Calu3 (cell line): ENCODE results near the gene RETREG1. TPM values are rescaled to one million over a fixed set of nuclear protein-coding genes. Genes with fewer than 3 reads are reported as not detected.
"Not testable (repeated sequence)": the region's sequence is repeated elsewhere in the genome, so short reads cannot be mapped to it uniquely, and the experiment has no call there.

ENCODE experiments used
- BruUV-seq: library from RNA; stranded (reverse); fragments of 400-500 nt; replicated peaks from 2 replicates; lab custom pipeline; 2021; lab: Mats Ljungman, UMichigan
- CTCF ChIA-PET: fragments of 300-600 bp; sonication (Branson Sonifier 250); formaldehyde crosslinking; loops from one replicate; lab custom pipeline; 2022; ENCODE audit warnings: antibody characterized with exemption; lab: Charles Lee
- DNase-seq: peaks from one replicate; pipeline ENCODE4 v3.0.0; 2022
- H3K27ac Mint-ChIP-seq: one replicate; pipeline ENCODE4 v1.8.0; 2022; ENCODE audit warnings: mixed read lengths; ENCODE audit not compliant: unreplicated experiment
- H3K27me3 Mint-ChIP-seq: one replicate; pipeline ENCODE4 v1.8.0; 2022; ENCODE audit warnings: mixed read lengths; ENCODE audit not compliant: unreplicated experiment
- H3K36me3 Mint-ChIP-seq: one replicate; pipeline ENCODE4 v1.8.0; 2022; ENCODE audit warnings: mild to moderate bottlenecking, moderate library complexity, mixed read lengths; ENCODE audit not compliant: insufficient read depth, unreplicated experiment
- H3K4me1 Mint-ChIP-seq: one replicate; pipeline ENCODE4 v1.8.0; 2022; ENCODE audit warnings: mild to moderate bottlenecking, low read depth, mixed read lengths; ENCODE audit not compliant: unreplicated experiment
- H3K4me3 Mint-ChIP-seq: one replicate; pipeline ENCODE4 v1.8.0; 2022; ENCODE audit warnings: mild to moderate bottlenecking, low read depth, moderate library complexity, mixed read lengths; ENCODE audit not compliant: unreplicated experiment
- H3K9me3 Mint-ChIP-seq: one replicate; pipeline ENCODE4 v1.8.0; 2022; ENCODE audit warnings: low read depth, mixed read lengths; ENCODE audit not compliant: unreplicated experiment
- intact Hi-C: fragments of 100-400 bp; cut with micrococcal nuclease; formaldehyde crosslinking; loops from one replicate; pipeline ENCODE4 v1.10.0; 2022; ENCODE audit not compliant: unreplicated experiment
- total RNA-seq: library from RNA; stranded (reverse); gene quantifications from 2 replicates; pipeline ENCODE4 v1.2.3, GENCODE V29; 2022
- TF ChIP-seq, protein P1 (sequence below): fragments of 200-600 bp; IDR thresholded peaks from one replicate; pipeline ENCODE4 v1.8.0; 2022; ENCODE audit warnings: antibody characterized with exemption; ENCODE audit not compliant: unreplicated experiment

The RETREG1 gene
- total RNA-seq, 1 experiment from 2014 or later, result 12.0 TPM

GRCh38 chr5:16450163-16450562 is 166.6 kb downstream of the RETREG1 start:
- CTCF ChIA-PET, result no interaction called here
- Mint-ChIP-seq H3K9me3 (no peaks in the 10 kb centered on the region), H3K27ac (no peak overlapping the region), H3K36me3 (peaks cover 35% of the 10 kb centered on the region), H3K4me3 (no peak overlapping the region), H3K4me1 (no peaks in the 10 kb centered on the region), H3K27me3 (no peaks in the 10 kb centered on the region)
- no peak for DNase-seq
- TF ChIP-seq, protein P1, sequence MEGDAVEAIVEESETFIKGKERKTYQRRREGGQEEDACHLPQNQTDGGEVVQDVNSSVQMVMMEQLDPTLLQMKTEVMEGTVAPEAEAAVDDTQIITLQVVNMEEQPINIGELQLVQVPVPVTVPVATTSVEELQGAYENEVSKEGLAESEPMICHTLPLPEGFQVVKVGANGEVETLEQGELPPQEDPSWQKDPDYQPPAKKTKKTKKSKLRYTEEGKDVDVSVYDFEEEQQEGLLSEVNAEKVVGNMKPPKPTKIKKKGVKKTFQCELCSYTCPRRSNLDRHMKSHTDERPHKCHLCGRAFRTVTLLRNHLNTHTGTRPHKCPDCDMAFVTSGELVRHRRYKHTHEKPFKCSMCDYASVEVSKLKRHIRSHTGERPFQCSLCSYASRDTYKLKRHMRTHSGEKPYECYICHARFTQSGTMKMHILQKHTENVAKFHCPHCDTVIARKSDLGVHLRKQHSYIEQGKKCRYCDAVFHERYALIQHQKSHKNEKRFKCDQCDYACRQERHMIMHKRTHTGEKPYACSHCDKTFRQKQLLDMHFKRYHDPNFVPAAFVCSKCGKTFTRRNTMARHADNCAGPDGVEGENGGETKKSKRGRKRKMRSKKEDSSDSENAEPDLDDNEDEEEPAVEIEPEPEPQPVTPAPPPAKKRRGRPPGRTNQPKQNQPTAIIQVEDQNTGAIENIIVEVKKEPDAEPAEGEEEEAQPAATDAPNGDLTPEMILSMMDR, result no peak
- intact Hi-C loops, result no loop called here
- no TSS peak for BruUV-seq

DNA sequence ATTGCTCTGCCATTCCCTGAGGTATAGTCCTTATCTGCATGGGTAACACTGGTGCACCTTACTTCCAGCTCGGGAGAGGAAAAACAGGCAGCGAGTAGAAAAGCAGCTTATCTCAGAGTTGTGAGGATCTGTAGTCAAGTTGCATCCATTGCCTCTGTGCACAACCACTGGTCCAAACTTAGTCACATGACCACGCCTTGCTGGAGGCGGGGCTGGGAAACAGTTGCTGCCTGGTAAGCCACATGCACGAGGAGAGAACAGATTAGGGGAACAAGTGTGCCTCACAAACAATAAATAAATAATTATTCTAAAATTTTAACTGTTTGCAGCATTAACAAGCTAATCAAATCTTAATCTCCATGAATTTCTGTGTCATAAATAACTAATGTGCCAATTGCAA is 169.8 kb downstream of the RETREG1 start:
- no peaks in the 10 kb centered on the region for H3K9me3 Mint-ChIP-seq
- no peak overlapping the region for H3K27ac Mint-ChIP-seq
- H3K4me1 Mint-ChIP-seq, result no peaks in the 10 kb centered on the region
- CTCF ChIA-PET, result interaction anchor here (1.3 kb wide), 1 partner anchor 9 kb away, joined by 4 read pairs; no protein-coding TSS in a partner anchor
- no peak overlapping the region for H3K4me3 Mint-ChIP-seq
- TF ChIP-seq, protein P1, result no peak
- peaks cover 28% of the 10 kb centered on the region for H3K36me3 Mint-ChIP-seq
- H3K27me3 Mint-ChIP-seq, result no peaks in the 10 kb centered on the region
- intact Hi-C loops, result no loop called here
- no peak for DNase-seq
- no TSS peak for BruUV-seq

DNA sequence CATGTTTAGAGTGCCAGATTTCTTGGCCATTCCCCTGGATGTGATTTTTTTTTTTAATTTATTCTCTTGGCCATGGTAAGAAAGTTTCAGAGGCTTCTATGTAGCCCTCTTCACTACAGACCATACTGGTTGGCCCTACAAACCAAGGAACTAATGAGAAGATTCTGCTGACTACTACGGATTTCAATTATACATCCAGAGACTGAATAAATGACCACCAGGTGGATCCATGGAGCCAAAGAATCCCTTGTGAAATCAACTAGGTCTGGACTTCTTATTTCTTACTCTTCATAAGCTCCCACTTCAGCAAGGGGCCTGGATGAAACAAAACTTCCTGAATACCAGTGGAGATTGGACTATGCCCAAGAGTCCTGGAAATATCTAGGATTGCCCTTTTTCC is 178.8 kb downstream of the RETREG1 start:
- H3K4me1 Mint-ChIP-seq, result no peaks in the 10 kb centered on the region
- CTCF ChIA-PET, result no interaction called here
- H3K4me3 Mint-ChIP-seq, result no peak overlapping the region
- intact Hi-C loops, result no loop called here
- no peak overlapping the region for H3K27ac Mint-ChIP-seq
- no peaks in the 10 kb centered on the region for H3K9me3 Mint-ChIP-seq
- TF ChIP-seq, protein P1, result no peak
- peaks cover 17% of the 10 kb centered on the region for H3K27me3 Mint-ChIP-seq
- H3K36me3 Mint-ChIP-seq, result no peaks in the 10 kb centered on the region
- no peak for DNase-seq
- BruUV-seq, result no TSS peak

- H3K27ac Mint-ChIP-seq, DNase-seq, H3K36me3 Mint-ChIP-seq, BruUV-seq, CTCF ChIA-PET, H3K4me1 Mint-ChIP-seq, H3K4me3 Mint-ChIP-seq, H3K9me3 Mint-ChIP-seq, intact Hi-C loops: not testable (repeated sequence)
- H3K27me3 Mint-ChIP-seq, result peaks cover 35% of the 10 kb centered on the region
These were observed 180.6 kb downstream of the RETREG1 start for GRCh38 chr5:16436065-16436682.

DNA sequence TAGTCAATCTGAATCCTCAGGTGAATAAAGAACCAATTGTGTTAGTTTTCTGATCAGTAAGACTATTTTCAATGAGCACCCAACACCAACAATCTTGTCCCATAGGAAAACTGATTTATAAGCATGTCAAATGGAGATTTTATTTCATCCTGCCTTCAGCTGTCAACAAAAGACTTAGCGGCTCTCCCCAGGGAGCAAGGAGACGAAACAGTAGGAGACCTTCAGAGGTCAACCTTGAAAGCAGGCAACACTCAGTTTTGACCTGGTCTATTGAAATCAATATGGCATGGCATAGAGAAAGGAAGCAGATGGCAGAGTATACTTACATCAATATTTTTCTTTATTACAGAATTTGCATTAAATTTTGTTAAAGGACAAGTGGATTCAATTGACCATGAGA is 185.3 kb downstream of the RETREG1 start:
- no peaks in the 10 kb centered on the region for H3K9me3 Mint-ChIP-seq
- TF ChIP-seq, protein P1, result no peak
- intact Hi-C loops, result no loop called here
- no TSS peak for BruUV-seq
- H3K27me3 Mint-ChIP-seq, result peaks cover 69% of the 10 kb centered on the region
- H3K27ac Mint-ChIP-seq, result no peak overlapping the region
- DNase-seq, result no peak
- H3K4me1 Mint-ChIP-seq, result no peaks in the 10 kb centered on the region
- no peaks in the 10 kb centered on the region for H3K36me3 Mint-ChIP-seq
- no peak overlapping the region for H3K4me3 Mint-ChIP-seq
- CTCF ChIA-PET, result no interaction called here
